Adrenal gland (tissue), 12 donors: ENCODE data around the gene MTUS2. TPM values are rescaled to one million over a fixed set of nuclear protein-coding genes. Genes with fewer than 3 reads are reported as not detected.

Experiments
- DNase-seq, 7 donors: peaks; one replicate each; pipeline ENCODE4 v3.0.0-alpha.2; 2019 to 2020
- H3K27ac ChIP-seq, 5 donors: fragments of 200-600 bp; sonication (generic) in 4 of 5; 1 replicate in 3 of 5; 2 replicates in 2 of 5; pipeline versions ENCODE4 v1.5.1 to v1.8.0; 2016 to 2020; ENCODE audit warnings: mild to moderate bottlenecking in 1 of 5
- H3K27me3 ChIP-seq: fragments of 200-600 bp; 2 replicates; pipeline ENCODE4 v1.8.0; 2021
- H3K36me3 ChIP-seq, 2 donors: fragments of 200-600 bp; replicated peaks in 1 of 2; 1 replicate in 1 of 2; 2 replicates in 1 of 2; pipeline versions ENCODE4 v1.5.1 to v1.8.0; 2018 to 2022
- H3K4me1 ChIP-seq, 2 donors: fragments of 200-600 bp; replicated peaks in 1 of 2; 1 replicate in 1 of 2; 2 replicates in 1 of 2; pipeline versions ENCODE4 v1.5.1 to v1.8.0; 2018 to 2021
- H3K4me3 ChIP-seq, 4 donors: fragments of 200-600 bp; sonication (generic) in 3 of 4; one replicate each; pipeline ENCODE4 v1.5.1; 2016 to 2018
- H3K9me3 ChIP-seq, 3 donors: fragments of 200-600 bp; sonication (generic) in 1 of 3; replicated peaks in 1 of 3; 1 replicate in 2 of 3; 2 replicates in 1 of 3; pipeline versions ENCODE4 v1.5.1 to v1.8.0; 2016 to 2021
- CTCF ChIP-seq, 6 experiments: fragments of 450-650 bp in 4 of 6; fragments of 200-600 bp in 2 of 6; sonication (generic) in 1 of 6; IDR thresholded peaks; 1 replicate in 5 of 6; 2 replicates in 1 of 6; pipeline versions ENCODE4 v1.5.1 to v1.8.0; 2016 to 2021; ENCODE audit warnings: antibody characterized with exemption in 6 of 6, mild to moderate bottlenecking in 2 of 6, moderate library complexity in 1 of 6
- POLR2A ChIP-seq, 2 donors: fragments of 450-650 bp; IDR thresholded peaks; one replicate each; pipeline ENCODE4 v1.6.1; 2017; ENCODE audit warnings: antibody characterized with exemption in 2 of 2, mild to moderate bottlenecking in 2 of 2, moderate library complexity in 1 of 2
- WGBS, 4 donors: extraction: QIAGEN DNeasy Blood & Tissue Kit in 2 of 4; methylation state at CpG; one replicate each; pipeline versions ENCODE4 v1.1.5 to v1.1.7; 2013 to 2017; 5-methylcytosine and 5-hydroxymethylcytosine counted together
- intact Hi-C, 2 donors: fragments of 100-400 bp; cut with DNase I; formaldehyde crosslinking; loops; one replicate each; pipeline versions ENCODE4 v1.14.1 to v1.15.0; 2022 to 2023
- polyA plus RNA-seq, 3 donors: library from polyadenylated mRNA; stranded (reverse); fragments of 200-250 nt in 2 of 3; fragments of 350-450 nt in 1 of 3; fragmentation: Illumina TruSeq in 1 of 3; extraction: RNeasy Lipid Tissue Mini Kit (QIAGEN cat#74804) in 1 of 3; gene quantifications; one replicate each; pipeline ENCODE4 v1.2.3, GENCODE V29; 2013 to 2014
- total RNA-seq, 9 donors: library from RNA; depleted of rRNA in 4 of 9; stranded (reverse); fragments of >200 nt in 4 of 9; fragments of 120-200 nt in 1 of 9; fragmentation: NEBNext Ultra II Directional in 1 of 9; extraction: Animal tissue kit (Norgen Biotek cat#: 25700) in 1 of 9; gene quantifications; one replicate each; pipeline versions ENCODE4 v1.1.0 to v1.2.4, GENCODE V29; 2013 to 2023
- donor health status: healthy with polysubstance abuse.
- donor health status: Bipolar disorder and iron deficiency.
- donor health status: DM: yes; HTN: yes; CAD: no.
- donor health status: DM: no; HTN: no; CAD: no.
- donor health status: DM: no; HTN: no; CAD: no.
- donor health status: DM: yes; HTN: yes; CAD: no.

Gene MTUS2
- total and polyA plus RNA-seq, 12 donors, result 0.07 to 0.24 (median 0.14) TPM; not detected in 5

GRCh38 chr13:29318741-29319140 lies 498.6 kb downstream of the MTUS2 start:
- Histone ChIP-seq H3K36me3 (no peaks in the 10 kb centered on the region), H3K9me3 (no peaks in the 10 kb centered on the region), H3K4me3 (no peak overlapping the region), H3K27me3 (no peaks in the 10 kb centered on the region), H3K4me1 (no peaks in the 10 kb centered on the region), H3K27ac (no peak overlapping the region)
- DNase-seq, result no peak
- WGBS, 4 donors, result 60 to 75% (median 67%) methylated on average over 6 of the region's 6 CpGs
- intact Hi-C loops, result no loop called here
- TF ChIP-seq CTCF (IDR thresholded peaks at IDR 0.05), result no peak
- TF ChIP-seq POLR2A (IDR thresholded peaks at IDR 0.05), result no peak

GRCh38 chr13:29319451-29319850 lies 499.3 kb downstream of the MTUS2 start:
- Histone ChIP-seq H3K27me3 (no peaks in the 10 kb centered on the region), H3K9me3 (no peaks in the 10 kb centered on the region), H3K27ac (no peak overlapping the region), H3K4me3 (no peak overlapping the region), H3K36me3 (no peaks in the 10 kb centered on the region), H3K4me1 (no peaks in the 10 kb centered on the region)
- WGBS, 4 donors, result 77 to 88% (median 84%) methylated on average over 6 to 9 of the region's 9 CpGs
- intact Hi-C loops, result no loop called here
- no peak for DNase-seq
- TF ChIP-seq POLR2A (IDR thresholded peaks at IDR 0.05), result no peak
- TF ChIP-seq CTCF (IDR thresholded peaks at IDR 0.05), result no peak

GRCh38 chr13:29323954-29324353 lies 503.8 kb downstream of the MTUS2 start:
- no peaks in the 10 kb centered on the region for H3K9me3 ChIP-seq
- peaks cover 3% of the 10 kb centered on the region for H3K27me3 ChIP-seq
- no peaks in the 10 kb centered on the region for H3K36me3 ChIP-seq
- no peak overlapping the region for H3K27ac ChIP-seq
- TF ChIP-seq POLR2A (IDR thresholded peaks at IDR 0.05), result no peak
- TF ChIP-seq CTCF (IDR thresholded peaks at IDR 0.05), result no peak
- intact Hi-C loops, result no loop called here
- 55 to 74% (median 62%) methylated on average over 8 to 9 of the region's 9 CpGs for WGBS, 4 donors
- no peak for DNase-seq
- H3K4me1 ChIP-seq, result no peaks in the 10 kb centered on the region
- no peak overlapping the region for H3K4me3 ChIP-seq

- Histone ChIP-seq H3K36me3 (no peaks in the 10 kb centered on the region), H3K27me3 (peaks cover 3% of the 10 kb centered on the region), H3K4me1 (no peaks in the 10 kb centered on the region), H3K4me3 (no peak overlapping the region), H3K9me3 (no peaks in the 10 kb centered on the region), H3K27ac (no peak overlapping the region)
- TF ChIP-seq POLR2A (IDR thresholded peaks at IDR 0.05), result no peak
- no peak for TF ChIP-seq CTCF (IDR thresholded peaks at IDR 0.05)
- WGBS, 4 donors, result 42 to 88% (median 75%) methylated on average over 1 of the region's 1 CpG
- intact Hi-C loops, result no loop called here
- no peak for DNase-seq
Observed at GRCh38 chr13:29324601-29325000, 504.5 kb downstream of the MTUS2 start.
